Peyer's patch (tissue), 4 donors: ENCODE measurements around the gene DPYD. TPM values are rescaled to one million over a fixed set of nuclear protein-coding genes. Genes with fewer than 3 reads are reported as not detected.

Source experiments
- DNase-seq, 3 donors: peaks; one replicate each; pipeline ENCODE4 v3.0.0-alpha.2; 2017 to 2019
- H3K27ac ChIP-seq, 4 donors: fragments of 200-600 bp; sonication (generic); one replicate each; pipeline ENCODE4 v1.5.1; 2016 to 2019
- H3K27me3 ChIP-seq, 2 donors: fragments of 200-600 bp; sonication (generic); one replicate each; pipeline ENCODE4 v1.5.1; 2019
- H3K36me3 ChIP-seq, 3 donors: fragments of 200-600 bp; sonication (generic); one replicate each; pipeline ENCODE4 v1.5.1; 2016 to 2019
- H3K4me1 ChIP-seq, 4 donors: fragments of 200-600 bp; sonication (generic); one replicate each; pipeline ENCODE4 v1.5.1; 2016 to 2019
- H3K4me3 ChIP-seq, 4 donors: fragments of 200-600 bp; sonication (generic); 1 replicate in 3 of 4; 2 replicates in 1 of 4; pipeline ENCODE4 v1.5.1; 2016 to 2019; ENCODE audit warnings: mild to moderate bottlenecking in 1 of 4
- H3K9me3 ChIP-seq, 4 donors: fragments of 200-600 bp; sonication (generic); one replicate each; pipeline ENCODE4 v1.5.1; 2016 to 2019; ENCODE audit warnings: mild to moderate bottlenecking in 1 of 4
- POLR2A ChIP-seq, 2 donors: fragments of 450-650 bp; IDR thresholded peaks; one replicate each; pipeline ENCODE4 v1.5.1; 2017; ENCODE audit warnings: antibody characterized with exemption in 2 of 2, mild to moderate bottlenecking in 2 of 2, moderate library complexity in 2 of 2
- total RNA-seq, 4 donors: library from RNA; depleted of rRNA; stranded (reverse); fragments of >200 nt; gene quantifications; one replicate each; pipeline ENCODE4 v1.1.0, GENCODE V29; 2016
- TF ChIP-seq, protein P1 (sequence below), 6 experiments: fragments of 450-650 bp in 4 of 6; fragments of 200-600 bp in 2 of 6; sonication (generic) in 1 of 6; IDR thresholded peaks; one replicate each; pipeline ENCODE4 v1.5.1; 2017 to 2019; ENCODE audit warnings: antibody characterized with exemption in 6 of 6, mild to moderate bottlenecking in 3 of 6, moderate library complexity in 1 of 6

Gene DPYD
- total RNA-seq, 4 donors from 2014 or later = 30.8 to 39.7 (median 36.4) TPM

DNA sequence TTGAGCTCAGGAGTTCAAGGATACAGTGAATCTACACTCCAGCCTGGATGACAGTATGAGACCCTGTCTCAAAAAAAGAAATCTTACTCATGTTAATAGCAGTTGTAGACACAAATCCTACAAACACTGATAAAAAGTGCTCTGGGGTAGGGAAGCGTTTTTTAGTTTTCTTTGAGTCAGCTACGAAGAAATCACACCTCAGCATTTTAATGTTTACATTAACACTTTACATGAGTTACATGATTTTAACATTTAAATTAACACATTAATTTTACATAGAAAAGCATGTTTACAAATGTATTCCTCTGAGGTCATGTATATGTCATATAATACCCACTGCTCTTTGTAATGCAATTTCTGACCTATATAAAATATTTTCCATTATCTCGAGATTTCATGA is 419.2 kb downstream of the DPYD start:
- Histone ChIP-seq H3K27ac (no peak overlapping the region), H3K4me1 (no peaks in the 10 kb centered on the region), H3K9me3 (no peaks in the 10 kb centered on the region), H3K27me3 (no peaks in the 10 kb centered on the region), H3K36me3 (no peaks in the 10 kb centered on the region), H3K4me3 (no peak overlapping the region)
- DNase-seq = no peak
- TF ChIP-seq, protein P1, sequence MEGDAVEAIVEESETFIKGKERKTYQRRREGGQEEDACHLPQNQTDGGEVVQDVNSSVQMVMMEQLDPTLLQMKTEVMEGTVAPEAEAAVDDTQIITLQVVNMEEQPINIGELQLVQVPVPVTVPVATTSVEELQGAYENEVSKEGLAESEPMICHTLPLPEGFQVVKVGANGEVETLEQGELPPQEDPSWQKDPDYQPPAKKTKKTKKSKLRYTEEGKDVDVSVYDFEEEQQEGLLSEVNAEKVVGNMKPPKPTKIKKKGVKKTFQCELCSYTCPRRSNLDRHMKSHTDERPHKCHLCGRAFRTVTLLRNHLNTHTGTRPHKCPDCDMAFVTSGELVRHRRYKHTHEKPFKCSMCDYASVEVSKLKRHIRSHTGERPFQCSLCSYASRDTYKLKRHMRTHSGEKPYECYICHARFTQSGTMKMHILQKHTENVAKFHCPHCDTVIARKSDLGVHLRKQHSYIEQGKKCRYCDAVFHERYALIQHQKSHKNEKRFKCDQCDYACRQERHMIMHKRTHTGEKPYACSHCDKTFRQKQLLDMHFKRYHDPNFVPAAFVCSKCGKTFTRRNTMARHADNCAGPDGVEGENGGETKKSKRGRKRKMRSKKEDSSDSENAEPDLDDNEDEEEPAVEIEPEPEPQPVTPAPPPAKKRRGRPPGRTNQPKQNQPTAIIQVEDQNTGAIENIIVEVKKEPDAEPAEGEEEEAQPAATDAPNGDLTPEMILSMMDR (IDR thresholded peaks at IDR 0.05) = no peak
- no peak for TF ChIP-seq POLR2A (IDR thresholded peaks at IDR 0.05)

DNA sequence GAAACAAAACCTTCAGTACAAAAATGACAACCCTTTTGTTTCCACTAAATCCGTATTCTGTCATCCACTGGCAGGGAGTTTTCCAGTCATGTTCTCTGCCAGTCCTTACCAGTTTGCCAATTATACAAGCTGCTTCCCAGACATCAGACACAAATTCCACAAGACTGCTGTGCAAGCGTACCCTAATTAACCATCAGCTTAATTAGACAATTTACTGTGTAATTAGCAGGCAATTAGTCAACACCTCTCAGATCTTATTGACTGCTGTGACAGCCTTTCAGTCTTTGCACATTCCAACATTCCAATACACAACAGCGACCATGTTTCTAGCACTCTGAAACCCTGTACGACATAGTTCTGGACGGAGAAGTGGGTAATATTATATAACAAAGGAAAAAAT is 420.1 kb downstream of the DPYD start:
- Histone ChIP-seq H3K27me3 (no peaks in the 10 kb centered on the region), H3K4me1 (no peaks in the 10 kb centered on the region), H3K9me3 (no peaks in the 10 kb centered on the region), H3K4me3 (no peak overlapping the region), H3K27ac (no peak overlapping the region), H3K36me3 (no peaks in the 10 kb centered on the region)
- TF ChIP-seq, protein P1 (IDR thresholded peaks at IDR 0.05) = no peak
- no peak for TF ChIP-seq POLR2A (IDR thresholded peaks at IDR 0.05)
- no peak for DNase-seq

DNA sequence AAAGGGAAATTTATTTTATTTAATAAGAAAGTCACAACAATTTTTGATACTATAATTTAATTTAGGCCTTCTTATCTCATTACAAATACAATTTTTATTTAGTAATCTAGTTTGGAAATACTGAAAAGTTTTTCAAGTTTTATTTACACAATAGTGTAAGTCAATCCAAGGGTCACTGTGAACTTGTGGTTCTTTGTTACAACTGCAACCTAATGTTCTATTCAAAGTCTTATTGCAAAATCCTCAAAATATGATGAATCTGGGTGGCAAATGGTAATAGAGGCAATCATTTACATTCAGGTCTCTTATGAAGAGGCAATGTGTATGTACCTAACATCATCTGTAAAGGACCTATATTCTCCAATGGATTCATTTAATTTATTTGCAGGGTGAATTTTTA is 421.2 kb downstream of the DPYD start:
- TF ChIP-seq POLR2A (IDR thresholded peaks at IDR 0.05) = no peak
- TF ChIP-seq, protein P1 (IDR thresholded peaks at IDR 0.05) = no peak
- H3K9me3 ChIP-seq = no peaks in the 10 kb centered on the region
- no peaks in the 10 kb centered on the region for H3K4me1 ChIP-seq
- no peaks in the 10 kb centered on the region for H3K36me3 ChIP-seq
- H3K27me3 ChIP-seq = no peaks in the 10 kb centered on the region
- H3K27ac ChIP-seq = no peak overlapping the region
- no peak overlapping the region for H3K4me3 ChIP-seq
- DNase-seq = no peak

- DNase-seq = no peak
- TF ChIP-seq, protein P1 (IDR thresholded peaks at IDR 0.05) = no peak
- TF ChIP-seq POLR2A (IDR thresholded peaks at IDR 0.05) = no peak
- no peak overlapping the region for H3K27ac ChIP-seq
- H3K9me3 ChIP-seq = no peaks in the 10 kb centered on the region
- H3K4me3 ChIP-seq = no peak overlapping the region
- no peaks in the 10 kb centered on the region for H3K36me3 ChIP-seq
- no peaks in the 10 kb centered on the region for H3K27me3 ChIP-seq
- H3K4me1 ChIP-seq = no peaks in the 10 kb centered on the region
Observed at GRCh38 chr1:97489834-97490233, 431.0 kb downstream of the DPYD start.

DNA sequence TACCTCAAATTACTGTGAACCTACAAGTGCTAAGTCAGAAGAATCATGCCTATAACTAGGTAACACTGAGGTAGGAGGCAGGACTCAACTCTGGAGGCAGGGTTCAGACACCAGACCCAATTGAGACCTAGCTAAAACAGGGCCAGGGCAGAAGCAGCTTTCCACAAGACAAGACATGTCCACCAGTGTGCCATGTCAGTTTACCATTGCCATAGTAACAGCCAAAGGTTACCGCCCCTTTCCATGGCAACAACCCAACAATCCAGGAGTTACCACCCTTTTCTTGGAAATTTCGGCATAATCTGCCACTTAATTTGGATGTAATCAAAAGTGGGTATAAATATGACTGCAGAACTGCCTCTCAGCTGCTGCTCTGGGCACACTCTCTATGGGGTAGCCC is 432.3 kb downstream of the DPYD start:
- no peaks in the 10 kb centered on the region for H3K9me3 ChIP-seq
- no peaks in the 10 kb centered on the region for H3K36me3 ChIP-seq
- no peaks in the 10 kb centered on the region for H3K27me3 ChIP-seq
- H3K27ac ChIP-seq = no peak overlapping the region
- TF ChIP-seq, protein P1 (IDR thresholded peaks at IDR 0.05) = no peak
- TF ChIP-seq POLR2A (IDR thresholded peaks at IDR 0.05) = no peak
- DNase-seq = no peak
- H3K4me3 ChIP-seq = no peak overlapping the region
- H3K4me1 ChIP-seq = no peaks in the 10 kb centered on the region

GRCh38 chr1:97482022-97482421 is 438.8 kb downstream of the DPYD start:
- no peak overlapping the region for H3K27ac ChIP-seq
- H3K9me3 ChIP-seq = no peaks in the 10 kb centered on the region
- no peak overlapping the region for H3K4me3 ChIP-seq
- no peak for DNase-seq
- no peaks in the 10 kb centered on the region for H3K4me1 ChIP-seq
- no peak for TF ChIP-seq POLR2A (IDR thresholded peaks at IDR 0.05)
- TF ChIP-seq, protein P1 (IDR thresholded peaks at IDR 0.05) = no peak
- H3K36me3 ChIP-seq = no peaks in the 10 kb centered on the region
- no peaks in the 10 kb centered on the region for H3K27me3 ChIP-seq
